Transverse colon (tissue), 4 donors: Measurements from ENCODE around the gene TRAK1. TPM values are rescaled to one million over a fixed set of nuclear protein-coding genes. Genes with fewer than 3 reads are reported as not detected.

Experiments
- DNase-seq: peaks from one replicate; pipeline ENCODE4 v3.0.0-alpha.2; 2019
- H3K27ac ChIP-seq, 4 donors: fragments of 200-600 bp; sonication (generic); 2 replicates each; pipeline ENCODE4 v1.5.1; 2016 to 2018; ENCODE audit warnings: inconsistent platforms in 4 of 4
- H3K27me3 ChIP-seq: fragments of 200-600 bp; sonication (generic); 2 replicates; pipeline ENCODE4 v1.5.1; 2017; ENCODE audit warnings: inconsistent platforms
- H3K36me3 ChIP-seq, 4 donors: fragments of 200-600 bp; sonication (generic); 2 replicates each; pipeline ENCODE4 v1.5.1; 2017 to 2019; ENCODE audit warnings: inconsistent platforms in 4 of 4
- H3K4me1 ChIP-seq, 4 donors: fragments of 200-600 bp; sonication (generic); 2 replicates each; pipeline ENCODE4 v1.5.1; 2017 to 2020; ENCODE audit warnings: inconsistent platforms in 4 of 4
- H3K4me3 ChIP-seq, 4 donors: fragments of 200-600 bp; sonication (generic); 1 replicate in 1 of 4; 2 replicates in 3 of 4; pipeline versions ENCODE4 v1.5.1 to v1.6.1; 2017 to 2019; ENCODE audit warnings: inconsistent platforms in 4 of 4
- H3K9me3 ChIP-seq, 2 donors: fragments of 200-600 bp; sonication (generic); 2 replicates each; pipeline ENCODE4 v1.5.1; 2017 to 2019; ENCODE audit warnings: inconsistent platforms in 2 of 2
- CTCF ChIP-seq, 5 experiments: fragments of 200-600 bp in 3 of 5; fragments of 450-650 bp in 2 of 5; sonication (generic) in 3 of 5; IDR thresholded peaks; 1 replicate in 2 of 5; 2 replicates in 3 of 5; pipeline ENCODE4 v1.5.1; 2016 to 2017; ENCODE audit warnings: antibody characterized with exemption in 5 of 5, inconsistent platforms in 3 of 5, mild to moderate bottlenecking in 2 of 5, moderate library complexity in 1 of 5
- EP300 ChIP-seq: sonication (generic); formaldehyde crosslinking; IDR thresholded peaks from one replicate; pipeline ENCODE4 v1.6.1; 2017; ENCODE audit warnings: antibody characterized with exemption, low read depth
- POLR2A ChIP-seq: fragments of 450-650 bp; IDR thresholded peaks from one replicate; pipeline ENCODE4 v1.6.1; 2016; ENCODE audit warnings: antibody characterized with exemption, mild to moderate bottlenecking, moderate library complexity
- POLR2AphosphoS5 ChIP-seq, 3 donors: sonication (generic); formaldehyde crosslinking; IDR thresholded peaks; one replicate each; pipeline ENCODE4 v1.6.1; 2016; ENCODE audit warnings: antibody characterized with exemption in 3 of 3
- WGBS, 2 donors: methylation state at CpG; one replicate each; pipeline ENCODE4 v1.1.5; 2018; ENCODE audit warnings: low coverage in 1 of 2; 5-methylcytosine and 5-hydroxymethylcytosine counted together
- in situ Hi-C, 4 donors: fragments of 200-750 bp; cut with MboI; loops; one replicate each; pipeline versions ENCODE4 v1.15.0 to v1.15.1; 2017; ENCODE audit warnings: low sequenced_read_pairs in 3 of 4, low pct_ligation_motif_present in 1 of 4, low pct_unique_long_range_greater_than_20kb in 1 of 4
- intact Hi-C: fragments of 100-400 bp; cut with DNase I; formaldehyde crosslinking; loops from one replicate; pipeline ENCODE4 v1.15.1; 2023; ENCODE audit warnings: low total_unique reads
- total RNA-seq, 4 donors: library from RNA; depleted of rRNA; stranded (reverse); fragments of >200 nt; gene quantifications; one replicate each; pipeline ENCODE4 v1.1.0, GENCODE V29; 2016

TRAK1 gene
- total RNA-seq, 4 donors from 2014 or later = 91.7 to 247 (median 115) TPM

- TF ChIP-seq EP300 (no peak), POLR2AphosphoS5 (IDR thresholded peaks at IDR 0.05) (no peak), POLR2A (no peak), CTCF (IDR thresholded peaks at IDR 0.05) (no peak)
- peak overlapping the region; percentile 83 to 91 (median 88) for H3K27ac ChIP-seq
- no peak overlapping the region for H3K4me3 ChIP-seq
- DNase-seq = peak; percentile 7
- intact Hi-C loops = no loop called here
- no peaks in the 10 kb centered on the region for H3K36me3 ChIP-seq
- H3K4me1 ChIP-seq = peaks cover 28 to 62% (median 52%) of the 10 kb centered on the region in 4 donors
- H3K9me3 ChIP-seq = peaks cover 0 to 3% of the 10 kb centered on the region in 2 donors
- WGBS, 2 donors = 94 to 100% methylated on average over 2 to 3 of the region's 3 CpGs
- no peaks in the 10 kb centered on the region for H3K27me3 ChIP-seq
- in situ Hi-C loops = no loop called here
Measured at GRCh38 chr3:42078677-42079076, 12.5 kb upstream of the TRAK1 start.

- WGBS, 2 donors = 63 to 68% methylated on average over 11 to 13 of the region's 13 CpGs
- Histone ChIP-seq H3K4me1 (peaks cover 27 to 54% (median 46%) of the 10 kb centered on the region in 4 donors), H3K4me3 (no peak overlapping the region), H3K27me3 (no peaks in the 10 kb centered on the region), H3K27ac (peak overlapping the region; percentile 83 to 91 (median 88)), H3K9me3 (peaks cover 0 to 3% of the 10 kb centered on the region in 2 donors), H3K36me3 (no peaks in the 10 kb centered on the region)
- in situ Hi-C loops (no loop called here), intact Hi-C loops (no loop called here)
- TF ChIP-seq POLR2AphosphoS5 (IDR thresholded peaks at IDR 0.05) (peak in 2 of 3 donors; percentile 21 to 40), EP300 (no peak)
- peak; percentile 25 for DNase-seq
Measured at GRCh38 chr3:42079701-42080452, 11.3 kb upstream of the TRAK1 start.

- peak; percentile 86 for TF ChIP-seq EP300
- no peak for TF ChIP-seq CTCF (IDR thresholded peaks at IDR 0.05)
- TF ChIP-seq POLR2AphosphoS5 (IDR thresholded peaks at IDR 0.05) = peak; percentile 78 to 89 (median 84)
- TF ChIP-seq POLR2A = no peak
- DNase-seq = peak; percentile 58
Measured at GRCh38 chr3:42080453-42080872, 10.7 kb upstream of the TRAK1 start.

GRCh38 chr3:42081838-42082473, 9.2 kb upstream of the TRAK1 start:
- intact Hi-C loops = no loop called here
- in situ Hi-C loops = no loop called here
- Histone ChIP-seq H3K36me3 (no peaks in the 10 kb centered on the region), H3K4me3 (no peak overlapping the region), H3K27ac (peak overlapping the region; percentile 83 to 91 (median 88)), H3K4me1 (peaks cover 29 to 57% (median 44%) of the 10 kb centered on the region in 4 donors), H3K27me3 (no peaks in the 10 kb centered on the region), H3K9me3 (no peaks in the 10 kb centered on the region)
- peak; percentile 28 for DNase-seq
- 56 to 76% methylated on average over 5 to 7 of the region's 7 CpGs for WGBS, 2 donors
- TF ChIP-seq POLR2A (no peak), EP300 (no peak), POLR2AphosphoS5 (IDR thresholded peaks at IDR 0.05) (peak in 1 of 3 donors; percentile 8)

More at GRCh38 chr3:42080453-42080872, 10.7 kb upstream of the TRAK1 start:
- peak overlapping the region; percentile 83 to 91 (median 88) for H3K27ac ChIP-seq
- 38% methylated on average over 1 of the region's 1 CpG; no CpG with 5 or more reads in 1 of the 2 donors for WGBS, 2 donors
- in situ Hi-C loops (no loop called here), intact Hi-C loops (no loop called here)
- peaks cover 0 to 3% of the 10 kb centered on the region in 2 donors for H3K9me3 ChIP-seq
- H3K4me3 ChIP-seq = no peak overlapping the region
- no peaks in the 10 kb centered on the region for H3K27me3 ChIP-seq
- H3K36me3 ChIP-seq = no peaks in the 10 kb centered on the region
- H3K4me1 ChIP-seq = peaks cover 29 to 57% (median 44%) of the 10 kb centered on the region in 4 donors

GRCh38 chr3:42084586-42084985, 6.6 kb upstream of the TRAK1 start:
- in situ Hi-C loops = no loop called here
- WGBS, 2 donors = 63 to 86% methylated on average over 2 to 3 of the region's 3 CpGs
- no peak for TF ChIP-seq POLR2AphosphoS5 (IDR thresholded peaks at IDR 0.05)
- TF ChIP-seq EP300 = no peak
- TF ChIP-seq CTCF (IDR thresholded peaks at IDR 0.05) = no peak
- TF ChIP-seq POLR2A = no peak

More at GRCh38 chr3:42084586-42084985, 6.6 kb upstream of the TRAK1 start:
- intact Hi-C loops = no loop called here
- Histone ChIP-seq H3K9me3 (no peaks in the 10 kb centered on the region), H3K27me3 (no peaks in the 10 kb centered on the region), H3K4me3 (no peak overlapping the region), H3K4me1 (peaks cover 29 to 49% (median 36%) of the 10 kb centered on the region in 4 donors), H3K27ac (no peak overlapping the region), H3K36me3 (peaks cover 0 to 3% (median 0%) of the 10 kb centered on the region in 4 donors)
- no peak for DNase-seq
